HG03342 (cell line): Measurements from ENCODE around the gene ABCD1.
"Not testable (repeated sequence)": the region's sequence is repeated elsewhere in the genome, so short reads cannot be mapped to it uniquely, and the experiment has no call there.

ENCODE experiments used
- ATAC-seq: cut with Tn5 transposase; IDR thresholded peaks from one replicate; pipeline ENCODE4 v1.9.1; 2021; ENCODE audit warnings: mild to moderate bottlenecking, moderate library complexity; ENCODE audit not compliant: unreplicated experiment

ABCD1 gene

DNA sequence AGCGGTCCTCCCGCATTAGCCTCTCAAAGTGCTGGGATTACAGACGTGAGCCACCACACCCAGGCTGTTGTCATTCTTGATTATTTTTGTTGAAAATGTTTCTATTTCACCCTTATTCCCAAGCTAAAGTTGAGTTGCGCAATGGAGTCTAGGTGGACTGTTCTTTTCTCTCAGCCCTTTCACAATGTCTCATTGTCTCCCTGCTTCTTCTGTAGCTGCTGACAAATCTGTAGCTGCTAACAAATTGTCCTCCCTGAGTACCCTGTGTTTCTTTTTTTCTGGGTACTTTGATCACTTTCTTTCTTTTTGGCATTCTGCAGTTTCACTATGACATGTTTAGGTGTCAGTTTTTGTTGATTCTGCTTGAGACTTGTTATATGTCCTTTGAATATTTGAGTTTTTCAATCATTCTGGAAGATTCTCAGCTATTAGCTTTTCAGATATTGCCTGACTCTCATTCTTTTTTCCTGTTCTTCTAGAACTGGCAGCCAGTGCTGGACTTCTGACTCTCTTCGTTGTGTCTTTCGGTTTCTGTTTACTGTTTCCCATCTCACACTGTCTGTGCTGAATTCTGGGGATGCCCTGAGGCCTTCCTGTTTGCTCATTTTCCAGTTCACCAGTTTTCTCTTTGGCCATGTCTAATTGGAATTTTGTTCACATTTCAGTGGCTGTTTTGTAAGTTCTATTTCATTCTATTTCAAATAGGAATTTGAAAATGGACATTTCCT lies 6.6 kb downstream of the ABCD1 start:
- ATAC-seq: no peak

DNA sequence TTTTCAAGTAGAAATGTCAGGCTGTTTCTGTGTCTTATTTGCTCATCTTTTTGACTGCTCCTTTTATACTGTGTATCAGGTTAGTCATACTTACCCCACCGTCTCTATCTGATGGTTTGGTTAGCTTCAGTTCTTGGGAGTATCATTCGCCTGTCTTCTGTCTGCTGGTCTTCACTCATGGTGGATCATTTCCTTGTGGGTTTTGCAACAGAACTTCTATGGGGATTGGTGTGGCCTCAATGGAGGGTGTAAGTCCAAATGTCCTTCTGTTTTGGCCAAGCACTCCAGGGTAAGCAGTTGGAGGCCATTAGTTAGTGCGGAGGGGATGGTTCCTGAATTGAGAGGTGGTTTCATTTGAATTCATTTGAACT lies 7.2 kb downstream of the ABCD1 start:
- no peak for ATAC-seq

DNA sequence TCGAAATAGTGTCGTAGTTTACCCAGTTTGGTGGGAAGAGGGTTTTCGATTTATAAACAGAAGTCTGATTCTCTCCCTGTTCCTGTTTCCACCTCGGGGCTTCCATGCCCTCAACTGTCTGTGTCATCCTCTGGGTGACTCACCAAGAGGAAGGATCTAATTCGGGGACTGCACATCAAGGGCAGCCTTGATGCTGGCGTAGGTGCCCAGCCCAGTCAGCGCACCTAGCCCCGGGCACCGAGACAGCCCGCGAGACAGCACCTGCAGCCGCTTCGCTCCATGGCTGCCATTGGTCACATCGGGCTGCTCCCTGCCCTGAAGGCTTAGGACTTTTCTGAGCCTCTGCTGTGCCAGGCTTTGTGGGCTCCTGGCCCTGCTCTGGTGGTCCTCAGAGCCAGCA lies 7.7 kb downstream of the ABCD1 start:
- ATAC-seq: no peak

DNA sequence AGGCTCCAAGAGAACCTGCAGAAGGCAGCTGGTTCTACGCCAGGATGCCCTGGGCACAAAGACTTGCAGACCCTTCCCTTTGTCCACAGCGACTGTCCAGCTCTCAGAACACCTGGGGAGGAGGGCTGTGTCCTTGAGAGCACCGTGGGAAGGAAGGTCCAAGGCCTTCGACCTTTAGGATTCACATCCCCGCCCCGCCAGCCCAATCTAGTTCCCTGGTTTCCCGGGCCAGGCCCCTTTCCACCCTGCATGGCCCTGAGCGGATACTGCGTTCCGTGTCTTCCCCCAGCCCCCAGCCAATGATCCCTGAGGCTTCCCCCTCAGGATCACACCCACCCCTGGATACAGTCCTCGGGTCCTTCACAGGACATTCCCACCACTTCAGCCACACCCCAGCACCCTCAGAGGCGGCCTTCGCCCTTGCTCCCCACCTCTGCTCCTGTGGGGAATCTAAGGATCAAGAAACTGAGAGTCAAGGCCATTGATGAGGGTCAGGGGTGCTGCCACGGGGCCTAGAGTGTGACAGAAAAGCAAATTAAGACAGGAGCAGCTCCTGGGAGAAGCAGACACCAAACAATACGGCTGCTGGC lies 9.1 kb downstream of the ABCD1 start:
- ATAC-seq: no peak

DNA sequence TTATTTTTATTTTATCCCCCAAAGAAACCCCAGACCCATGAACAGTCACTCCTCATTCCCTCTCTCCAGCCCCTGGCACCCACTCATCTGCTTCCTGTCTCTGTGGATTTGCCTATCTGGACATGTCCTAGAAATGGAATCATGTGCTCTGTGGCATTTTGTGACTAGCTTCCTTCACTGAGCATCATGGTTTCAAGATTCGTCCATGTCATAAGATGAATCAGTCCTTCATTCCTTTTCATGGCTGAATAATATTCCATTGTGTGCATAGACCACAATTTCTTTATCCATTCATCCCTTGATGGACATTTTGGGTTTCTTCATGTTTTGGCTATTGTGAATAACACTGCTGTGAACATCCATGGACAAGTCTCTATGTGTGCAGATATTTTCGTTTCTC lies 10.2 kb downstream of the ABCD1 start:
- no peak for ATAC-seq

DNA sequence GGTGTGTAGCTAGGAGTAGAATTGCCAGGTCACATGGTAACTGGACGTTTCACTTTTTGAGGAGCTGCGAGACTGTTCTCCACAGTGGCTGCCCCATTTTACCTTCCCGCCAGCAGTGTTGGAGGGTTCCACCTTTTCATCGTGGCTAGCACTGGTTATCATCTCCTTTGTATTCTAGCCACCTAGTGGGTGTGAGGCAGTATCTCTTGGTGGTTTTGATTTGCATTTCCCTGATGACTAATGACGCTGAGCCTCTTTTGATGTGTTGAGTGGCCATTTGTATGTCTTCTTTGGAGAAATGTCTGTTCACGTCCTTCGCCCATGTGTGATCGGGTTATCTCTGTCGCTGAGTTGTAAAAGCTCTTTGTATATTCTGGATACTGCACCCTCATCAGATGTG lies 10.6 kb downstream of the ABCD1 start:
- no peak for ATAC-seq

DNA sequence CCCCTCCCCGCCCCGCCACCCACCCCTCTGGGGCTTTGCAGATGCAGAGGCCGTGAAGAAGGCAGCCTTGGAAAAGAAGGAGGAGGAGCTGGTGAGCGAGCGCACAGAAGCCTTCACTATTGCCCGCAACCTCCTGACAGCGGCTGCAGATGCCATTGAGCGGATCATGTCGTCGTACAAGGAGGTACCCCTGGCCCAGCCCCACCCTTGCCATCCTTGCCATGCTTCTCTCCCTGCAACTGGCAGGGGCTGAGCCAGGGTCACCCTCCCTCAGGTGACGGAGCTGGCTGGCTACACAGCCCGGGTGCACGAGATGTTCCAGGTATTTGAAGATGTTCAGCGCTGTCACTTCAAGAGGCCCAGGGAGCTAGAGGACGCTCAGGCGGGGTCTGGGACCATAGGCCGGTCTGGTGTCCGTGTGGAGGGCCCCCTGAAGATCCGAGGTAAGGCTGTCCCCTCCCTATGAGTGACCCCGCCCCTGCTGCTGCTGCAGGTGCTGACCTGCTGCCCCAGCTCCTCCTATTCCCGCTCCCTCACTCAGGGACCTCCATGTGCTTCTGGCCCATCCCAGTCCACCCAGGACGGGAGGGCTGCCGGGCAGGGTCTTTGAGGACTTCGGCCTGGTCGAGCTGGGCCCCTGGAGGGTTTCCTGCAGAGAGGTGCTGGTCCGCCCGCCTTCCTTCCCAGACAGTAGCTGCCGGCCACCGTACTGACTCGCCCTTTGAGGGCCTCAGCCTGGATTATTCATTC lies 11.6 kb downstream of the ABCD1 start:
- no peak for ATAC-seq

DNA sequence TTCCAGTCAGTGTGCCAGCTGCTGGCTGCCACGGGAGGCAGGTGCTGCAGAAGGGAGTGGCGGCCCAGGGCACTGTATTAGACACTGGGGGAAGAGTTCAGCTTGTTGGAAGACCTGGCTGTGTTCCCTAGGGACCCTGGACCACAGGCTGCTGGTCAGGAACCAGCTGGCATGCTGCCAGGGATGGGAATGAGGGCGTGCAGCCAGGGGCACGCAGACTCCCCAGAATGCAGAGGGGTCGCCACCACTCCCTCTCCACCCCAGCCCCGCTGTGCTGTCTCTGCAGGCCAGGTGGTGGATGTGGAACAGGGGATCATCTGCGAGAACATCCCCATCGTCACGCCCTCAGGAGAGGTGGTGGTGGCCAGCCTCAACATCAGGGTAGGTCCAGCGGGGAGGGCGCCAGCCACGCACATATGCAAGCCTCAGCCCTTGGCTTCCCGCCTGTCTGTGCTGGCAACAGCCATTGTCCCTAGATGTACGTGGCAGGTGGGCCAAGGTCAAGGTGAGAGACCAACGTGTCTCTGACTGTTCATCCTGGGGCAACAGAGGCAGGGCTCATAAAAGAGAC lies 12.3 kb downstream of the ABCD1 start:
- ATAC-seq: no peak

DNA sequence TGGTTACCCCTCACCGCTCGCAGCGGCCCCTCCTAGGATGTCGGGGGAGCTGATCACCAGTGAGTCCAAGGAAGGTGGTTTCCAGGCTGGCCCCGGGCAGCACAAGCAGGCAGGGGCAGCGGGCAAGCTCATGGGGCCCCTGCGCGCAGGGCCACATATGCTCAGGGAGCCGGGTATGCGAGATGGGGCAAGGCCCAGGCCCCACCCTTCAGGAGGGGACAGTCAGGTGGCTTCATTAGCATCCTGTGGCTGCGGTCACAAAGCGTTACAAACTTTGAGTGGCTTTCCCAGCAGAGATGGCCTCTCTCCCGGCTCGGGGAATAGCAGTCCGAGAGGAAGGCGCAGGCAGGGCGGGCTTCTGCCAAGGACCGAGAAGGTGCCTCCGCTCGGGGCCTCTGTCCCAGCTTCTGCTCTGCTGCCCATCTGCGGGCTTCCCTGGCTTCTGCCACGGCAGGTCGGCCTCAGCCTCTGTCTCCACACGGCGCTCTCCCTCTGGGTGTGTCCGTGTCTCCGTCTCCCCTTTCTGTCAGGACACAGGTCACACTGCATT lies 13.5 kb downstream of the ABCD1 start:
- ATAC-seq: no peak

DNA sequence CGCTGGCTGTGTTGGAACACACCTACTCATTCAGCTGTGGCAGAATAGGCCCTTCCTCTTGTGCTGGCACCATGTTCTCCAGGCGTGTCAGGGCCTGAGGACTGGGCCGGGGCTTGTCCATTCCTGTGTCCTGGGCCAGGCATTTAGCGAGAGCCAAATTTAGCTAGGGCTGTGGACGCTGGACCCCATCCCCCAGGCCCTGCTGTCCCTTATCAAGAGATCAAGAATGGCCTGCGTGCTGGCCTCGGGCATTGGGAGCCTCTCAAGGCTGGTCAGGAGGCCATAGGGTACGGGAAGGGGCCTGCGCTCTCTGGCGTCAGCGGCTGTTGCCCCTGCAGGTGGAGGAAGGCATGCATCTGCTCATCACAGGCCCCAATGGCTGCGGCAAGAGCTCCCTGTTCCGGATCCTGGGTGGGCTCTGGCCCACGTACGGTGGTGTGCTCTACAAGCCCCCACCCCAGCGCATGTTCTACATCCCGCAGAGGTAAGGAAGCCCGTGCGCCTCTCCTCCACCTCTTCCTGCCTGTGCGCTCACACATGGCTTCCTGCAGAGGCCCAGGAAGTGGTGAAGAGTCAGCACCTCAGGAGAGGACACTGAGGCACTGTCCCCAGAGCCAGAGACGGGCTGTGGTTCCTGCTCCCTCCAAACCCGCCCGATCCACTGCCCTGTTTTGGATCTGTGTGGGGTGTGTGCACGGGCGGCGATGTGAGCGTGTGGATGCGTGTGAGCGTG lies 15.3 kb downstream of the ABCD1 start:
- no peak for ATAC-seq

DNA sequence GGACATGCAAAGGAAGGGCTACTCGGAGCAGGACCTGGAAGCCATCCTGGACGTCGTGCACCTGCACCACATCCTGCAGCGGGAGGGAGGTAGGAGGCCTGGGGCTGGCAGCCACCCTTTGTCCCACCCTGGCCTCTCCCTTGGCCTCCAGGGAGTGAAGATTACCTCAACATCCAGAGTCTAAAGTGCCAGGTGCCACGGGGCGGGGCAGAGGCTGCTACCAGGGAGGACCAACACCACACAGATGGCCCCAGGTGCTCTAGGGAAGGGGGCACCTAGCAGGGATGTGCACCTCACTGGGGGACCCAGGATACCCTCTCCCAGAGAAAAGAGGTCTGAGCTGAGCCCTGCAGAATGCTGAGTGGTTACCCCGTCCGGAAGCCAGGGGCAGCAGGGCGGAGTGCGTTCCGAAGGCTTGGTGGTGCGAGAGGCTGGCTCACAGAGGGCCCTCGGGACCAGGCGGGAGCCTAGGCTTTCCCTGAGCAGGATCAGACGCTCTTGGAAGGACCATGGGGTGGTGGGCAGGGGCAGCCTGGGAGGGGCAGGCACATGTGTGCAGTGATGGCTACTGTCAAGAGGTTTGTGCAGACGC lies 16.1 kb downstream of the ABCD1 start:
- ATAC-seq: no peak

DNA sequence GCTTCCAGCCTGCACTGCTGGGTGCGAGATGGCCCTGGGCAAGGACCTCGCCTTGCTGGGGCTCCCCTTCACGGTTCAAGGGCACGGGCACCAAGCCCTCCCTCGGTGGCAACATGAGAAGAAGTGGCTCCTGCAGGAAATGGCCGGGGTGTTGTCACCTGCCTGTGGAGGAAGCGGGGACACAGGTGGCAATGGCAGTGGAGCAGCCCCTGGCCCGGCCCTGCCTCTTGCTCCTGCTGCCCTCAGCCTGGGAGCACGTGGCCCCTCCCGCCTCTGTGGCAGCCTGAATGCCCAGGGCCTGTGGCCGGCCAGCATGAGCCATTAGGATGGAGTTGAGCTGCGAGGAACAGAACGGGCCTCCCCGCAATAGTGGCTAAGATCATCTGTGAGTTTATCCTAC lies 16.8 kb downstream of the ABCD1 start:
- no peak for ATAC-seq

DNA sequence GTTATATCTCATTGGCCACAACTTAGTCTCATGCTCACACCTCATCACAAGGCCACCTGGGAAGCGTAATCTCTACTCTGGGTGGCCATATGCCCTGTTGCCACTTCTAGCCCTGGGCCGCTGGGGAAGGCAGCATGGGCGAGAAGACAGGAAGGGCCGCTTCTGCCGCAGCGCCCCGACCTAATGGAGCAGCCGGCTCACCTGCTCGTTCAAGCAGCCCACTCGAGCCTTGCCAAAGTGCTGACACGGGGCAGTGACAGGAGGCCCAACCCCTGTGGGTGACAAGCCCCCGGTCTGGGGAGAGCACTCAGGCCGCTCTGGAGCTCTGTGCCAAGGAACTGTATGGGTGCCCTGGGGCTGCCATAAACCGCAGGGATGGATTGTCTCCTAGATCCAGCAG lies 17.5 kb downstream of the ABCD1 start:
- ATAC-seq: not testable (repeated sequence)

DNA sequence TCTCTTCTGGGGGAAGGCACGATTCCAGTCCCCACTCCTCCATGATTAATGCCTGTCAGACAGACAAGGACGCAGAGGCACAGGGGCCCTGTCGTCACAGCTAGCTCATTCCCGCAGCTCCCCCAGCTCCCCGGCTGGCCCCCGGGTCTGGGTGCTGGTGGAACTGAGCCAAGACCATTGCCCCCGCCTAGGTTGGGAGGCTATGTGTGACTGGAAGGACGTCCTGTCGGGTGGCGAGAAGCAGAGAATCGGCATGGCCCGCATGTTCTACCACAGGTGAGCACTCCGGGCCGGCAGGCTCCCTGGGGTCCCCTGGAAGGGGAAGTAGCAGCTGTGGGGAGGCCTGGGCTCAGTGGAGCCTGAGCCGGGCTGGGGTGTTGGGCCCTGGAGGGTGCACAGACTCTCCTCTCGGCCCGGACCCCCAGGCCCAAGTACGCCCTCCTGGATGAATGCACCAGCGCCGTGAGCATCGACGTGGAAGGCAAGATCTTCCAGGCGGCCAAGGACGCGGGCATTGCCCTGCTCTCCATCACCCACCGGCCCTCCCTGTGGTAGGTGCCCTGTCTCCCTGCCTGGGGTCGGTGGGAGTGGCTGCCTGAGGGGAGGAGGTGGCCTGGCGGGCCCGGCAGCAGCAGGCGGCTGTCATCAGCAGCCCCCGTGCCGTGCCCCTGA lies 18.3 kb downstream of the ABCD1 start:
- ATAC-seq: not testable (repeated sequence)

DNA sequence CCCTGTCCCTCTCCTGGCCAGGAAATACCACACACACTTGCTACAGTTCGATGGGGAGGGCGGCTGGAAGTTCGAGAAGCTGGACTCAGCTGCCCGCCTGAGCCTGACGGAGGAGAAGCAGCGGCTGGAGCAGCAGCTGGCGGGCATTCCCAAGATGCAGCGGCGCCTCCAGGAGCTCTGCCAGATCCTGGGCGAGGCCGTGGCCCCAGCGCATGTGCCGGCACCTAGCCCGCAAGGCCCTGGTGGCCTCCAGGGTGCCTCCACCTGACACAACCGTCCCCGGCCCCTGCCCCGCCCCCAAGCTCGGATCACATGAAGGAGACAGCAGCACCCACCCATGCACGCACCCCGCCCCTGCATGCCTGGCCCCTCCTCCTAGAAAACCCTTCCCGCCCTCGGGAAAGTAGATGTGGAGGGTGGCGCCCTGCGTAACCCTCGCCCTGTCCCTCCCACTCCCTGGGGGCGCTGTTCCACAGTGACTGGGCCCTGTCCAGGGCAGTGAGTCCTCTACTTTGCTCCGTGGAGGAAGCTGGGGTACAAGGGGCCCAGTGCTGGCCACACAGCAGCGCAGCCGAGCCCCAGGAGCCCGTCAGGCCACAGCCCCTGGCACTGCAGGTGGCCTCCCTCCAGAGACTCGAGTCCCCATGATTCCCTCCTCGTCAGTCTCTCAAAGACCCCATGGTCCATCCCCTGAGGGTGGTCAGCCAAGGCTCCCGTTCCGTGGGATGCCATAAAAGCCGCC lies 19.0 kb downstream of the ABCD1 start:
- not testable (repeated sequence) for ATAC-seq

DNA sequence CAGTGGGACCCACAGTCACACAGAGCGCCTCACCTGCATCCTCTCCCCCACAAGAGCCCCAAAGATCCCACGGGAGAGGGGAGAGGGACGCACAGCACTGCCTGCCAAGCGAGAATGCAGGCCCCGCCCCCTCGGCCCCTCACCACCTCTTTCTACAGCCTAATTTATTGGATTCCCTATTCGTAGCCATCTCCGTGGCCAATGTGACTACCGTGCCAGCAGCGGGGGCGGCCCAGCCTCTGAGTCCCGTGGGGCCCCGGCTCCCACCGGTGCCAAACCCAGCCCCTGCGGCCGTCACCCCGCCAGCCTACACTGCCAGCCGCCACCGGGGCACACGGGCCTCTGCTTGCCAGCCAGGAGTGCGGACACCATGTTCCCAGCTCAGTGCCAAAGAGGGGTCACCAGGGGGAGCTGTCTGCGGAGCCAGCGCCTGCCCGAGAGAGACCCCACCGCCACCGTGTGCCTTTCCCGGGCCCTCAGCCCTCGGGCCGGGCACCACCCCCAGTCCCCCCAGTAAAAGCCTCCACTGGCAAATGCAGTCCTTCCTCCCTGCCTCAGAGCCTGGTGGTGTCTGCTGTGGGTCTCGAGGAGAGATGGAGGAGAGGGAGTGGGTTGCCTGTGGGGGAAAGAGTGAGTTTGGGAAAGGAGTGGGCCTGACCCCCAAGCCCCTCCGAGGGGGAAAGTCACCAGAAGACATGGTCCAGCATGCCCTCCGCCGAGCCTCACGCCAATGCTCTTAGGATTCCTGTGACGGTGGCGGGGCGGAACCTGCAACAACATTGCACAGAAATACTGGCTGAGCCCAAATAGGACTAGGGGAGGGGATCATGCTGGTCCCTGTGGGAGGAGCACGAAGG lies 19.8 kb downstream of the ABCD1 start:
- no peak for ATAC-seq

DNA sequence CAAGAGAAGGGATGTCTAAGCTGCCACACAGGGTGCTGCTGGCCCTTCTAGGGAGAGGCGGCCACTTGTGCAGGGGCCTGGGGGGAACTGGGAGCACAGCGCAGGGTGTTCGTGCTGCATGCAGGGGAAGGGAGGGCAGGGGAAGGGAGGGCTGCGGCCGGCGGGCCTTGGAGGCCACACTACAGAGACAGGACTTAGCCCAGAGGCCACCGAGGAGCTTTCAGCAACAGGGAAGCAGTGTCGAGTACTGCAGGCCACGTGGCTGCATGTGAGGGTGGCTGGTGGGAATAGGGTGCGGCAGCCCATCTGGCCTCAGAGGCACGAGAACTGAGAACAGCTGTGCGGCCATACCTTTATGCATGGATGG lies 20.4 kb downstream of the ABCD1 start:
- ATAC-seq: not testable (repeated sequence)

DNA sequence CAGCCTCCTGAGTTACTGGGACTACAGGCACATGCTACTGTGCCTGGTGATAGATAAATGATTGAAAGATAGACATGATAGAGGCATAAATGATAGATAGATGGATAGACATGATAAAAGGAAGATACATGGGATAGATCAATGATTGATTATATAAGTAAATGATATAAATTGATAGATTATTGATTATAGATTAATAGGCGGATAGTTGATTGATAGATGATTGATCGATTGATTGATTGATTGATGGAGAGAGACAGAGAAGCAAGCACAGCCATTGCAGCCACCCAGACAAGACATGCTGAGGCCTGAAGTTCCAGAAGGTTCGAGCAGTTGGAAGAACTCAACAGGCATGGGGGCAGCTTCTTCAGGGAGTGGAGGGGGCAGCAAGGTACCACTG lies 21.7 kb downstream of the ABCD1 start:
- ATAC-seq: no peak
